RWPE2 (cell line): ENCODE data around the gene CCDC200.
A peak's percentile ranks its signal among the peaks of the same experiment; 100 is the strongest.
"Not testable (repeated sequence)": the region's sequence is repeated elsewhere in the genome, so short reads cannot be mapped to it uniquely, and the experiment has no call there.

Experiments
- ATAC-seq: fragments of 200-7000 bp; cut with Tn5 transposase; 3 replicates; pipeline ENCODE4 v1.9.1; 2021; ENCODE audit warnings: low read depth
- DNase-seq: peaks from one replicate; pipeline ENCODE4 v3.0.0-alpha.2; 2020; ENCODE audit warnings: low spot score
- H3K27ac ChIP-seq: fragments of 450-650 bp; 2 replicates; pipeline ENCODE4 v1.5.1; 2017; ENCODE audit warnings: mild to moderate bottlenecking; ENCODE audit not compliant: poor library complexity, severe bottlenecking
- H3K27me3 ChIP-seq: fragments of 250-450 bp; sonication (Bioruptor Pico); 2 replicates; pipeline ENCODE4 v1.5.1; 2021; ENCODE audit warnings: mild to moderate bottlenecking, moderate library complexity; ENCODE audit not compliant: insufficient read depth, poor library complexity, severe bottlenecking
- H3K36me3 ChIP-seq: fragments of 250-450 bp; sonication (Bioruptor Pico); 2 replicates; pipeline ENCODE4 v1.5.1; 2020; ENCODE audit warnings: low read depth, mild to moderate bottlenecking, moderate library complexity
- H3K4me1 ChIP-seq: fragments of 250-450 bp; sonication (Bioruptor Pico); 2 replicates; pipeline ENCODE4 v1.5.1; 2021; ENCODE audit warnings: mild to moderate bottlenecking, moderate library complexity; ENCODE audit not compliant: insufficient read depth, poor library complexity, severe bottlenecking
- H3K4me3 ChIP-seq: fragments of 250-450 bp; sonication (Bioruptor Pico); 2 replicates; pipeline ENCODE4 v1.5.1; 2021; ENCODE audit warnings: mild to moderate bottlenecking, moderate library complexity; ENCODE audit not compliant: severe bottlenecking
- H3K9me3 ChIP-seq: fragments of 250-450 bp; sonication (Bioruptor Pico); 2 replicates; pipeline ENCODE4 v1.5.1; 2021; ENCODE audit warnings: mild to moderate bottlenecking, moderate library complexity; ENCODE audit not compliant: severe bottlenecking
- CTCF ChIP-seq: fragments of 450-650 bp; IDR thresholded peaks from one replicate; pipeline ENCODE4 v1.5.1; 2017; ENCODE audit warnings: mild to moderate bottlenecking, moderate library complexity; ENCODE audit not compliant: poor library complexity, severe bottlenecking

CCDC200 gene

GRCh38 chr17:43210576-43210975 lies 17.8 kb downstream of the CCDC200 start:
- H3K4me3 ChIP-seq = no peak overlapping the region
- TF ChIP-seq CTCF = no peak
- H3K9me3 ChIP-seq = no peaks in the 10 kb centered on the region
- DNase-seq = no peak
- H3K36me3 ChIP-seq = peaks cover 34% of the 10 kb centered on the region
- peaks cover 11% of the 10 kb centered on the region for H3K4me1 ChIP-seq
- no peaks in the 10 kb centered on the region for H3K27me3 ChIP-seq
- no peak for ATAC-seq
- H3K27ac ChIP-seq = peak overlapping the region; percentile 70

- H3K36me3 ChIP-seq = peaks cover 84% of the 10 kb centered on the region
Measured at GRCh38 chr17:43203013-43203412, 25.4 kb downstream of the CCDC200 start.

GRCh38 chr17:43200127-43200526 lies 28.3 kb downstream of the CCDC200 start:
- ATAC-seq (no peak), DNase-seq (no peak)
- Histone ChIP-seq H3K27ac (no peak overlapping the region), H3K4me1 (no peaks in the 10 kb centered on the region), H3K4me3 (no peak overlapping the region), H3K9me3 (no peaks in the 10 kb centered on the region), H3K27me3 (no peaks in the 10 kb centered on the region), H3K36me3 (peaks cover 95% of the 10 kb centered on the region)
- TF ChIP-seq CTCF = no peak

More at GRCh38 chr17:43203013-43203412, 25.4 kb downstream of the CCDC200 start:
- not testable (repeated sequence) for DNase-seq, H3K27me3 ChIP-seq, ATAC-seq, H3K4me1 ChIP-seq, H3K4me3 ChIP-seq, H3K27ac ChIP-seq, H3K9me3 ChIP-seq

GRCh38 chr17:43199633-43200032 lies 28.8 kb downstream of the CCDC200 start:
- Histone ChIP-seq H3K9me3 (no peaks in the 10 kb centered on the region), H3K27ac (no peak overlapping the region), H3K27me3 (no peaks in the 10 kb centered on the region), H3K36me3 (peaks cover 96% of the 10 kb centered on the region), H3K4me3 (no peak overlapping the region), H3K4me1 (no peaks in the 10 kb centered on the region)
- DNase-seq = no peak
- ATAC-seq = no peak
- TF ChIP-seq CTCF = no peak

GRCh38 chr17:43193251-43193650 lies 35.2 kb downstream of the CCDC200 start:
- Histone ChIP-seq H3K4me1 (no peaks in the 10 kb centered on the region), H3K9me3 (no peaks in the 10 kb centered on the region), H3K4me3 (no peak overlapping the region), H3K36me3 (peaks cover 99% of the 10 kb centered on the region), H3K27ac (no peak overlapping the region), H3K27me3 (no peaks in the 10 kb centered on the region)
- DNase-seq (no peak), ATAC-seq (no peak)
- no peak for TF ChIP-seq CTCF

- H3K36me3 ChIP-seq = peaks cover 73% of the 10 kb centered on the region
- H3K4me1 ChIP-seq, H3K27me3 ChIP-seq, H3K9me3 ChIP-seq, DNase-seq, H3K27ac ChIP-seq, ATAC-seq, H3K4me3 ChIP-seq: not testable (repeated sequence)
Measured at GRCh38 chr17:43186656-43187055, 41.8 kb downstream of the CCDC200 start.
